ENCODE measurements around the gene DTNA.

Gene DTNA

GRCh38 chr18:34880403-34880802 is 170.3 kb downstream of the DTNA start:
- DNase-seq (ENCODE audit: low spot score) = no peak
- in situ Hi-C loops (cut with MboI; ENCODE audit: low sequenced_read_pairs, unreplicated experiment) = no loop called here
- no peak for TF ChIP-seq CTCF (IDR thresholded peaks at IDR 0.05; ENCODE audit: borderline replicate concordance, control extremely low read depth, extremely low read depth, insufficient read depth, missing control alignments)

- DNase-seq (ENCODE audit: low spot score) = no peak
- in situ Hi-C loops (cut with MboI; ENCODE audit: low sequenced_read_pairs, unreplicated experiment) = no loop called here
- TF ChIP-seq CTCF (IDR thresholded peaks at IDR 0.05; ENCODE audit: borderline replicate concordance, control extremely low read depth, extremely low read depth, insufficient read depth, missing control alignments) = no peak
Measured at GRCh38 chr18:34880882-34881834, 171.1 kb downstream of the DTNA start.

GRCh38 chr18:34884436-34884835 is 174.3 kb downstream of the DTNA start:
- TF ChIP-seq CTCF (IDR thresholded peaks at IDR 0.05; ENCODE audit: borderline replicate concordance, control extremely low read depth, extremely low read depth, insufficient read depth, missing control alignments) = no peak
- in situ Hi-C loops (cut with MboI; ENCODE audit: low sequenced_read_pairs, unreplicated experiment) = no loop called here
- no peak for DNase-seq (ENCODE audit: low spot score)

GRCh38 chr18:34886177-34886576 is 176.1 kb downstream of the DTNA start:
- in situ Hi-C loops (cut with MboI; ENCODE audit: low sequenced_read_pairs, unreplicated experiment) = no loop called here
- DNase-seq (ENCODE audit: low spot score) = no peak
- no peak for TF ChIP-seq CTCF (IDR thresholded peaks at IDR 0.05; ENCODE audit: borderline replicate concordance, control extremely low read depth, extremely low read depth, insufficient read depth, missing control alignments)

GRCh38 chr18:34887881-34888580 is 177.9 kb downstream of the DTNA start:
- no peak for DNase-seq (ENCODE audit: low spot score)
- TF ChIP-seq CTCF (IDR thresholded peaks at IDR 0.05; ENCODE audit: borderline replicate concordance, control extremely low read depth, extremely low read depth, insufficient read depth, missing control alignments) = no peak
- in situ Hi-C loops (cut with MboI; ENCODE audit: low sequenced_read_pairs, unreplicated experiment) = no loop called here

GRCh38 chr18:34890486-34891085 is 180.5 kb downstream of the DTNA start:
- no peak for DNase-seq (ENCODE audit: low spot score)
- in situ Hi-C loops (cut with MboI; ENCODE audit: low sequenced_read_pairs, unreplicated experiment) = no loop called here
- no peak for TF ChIP-seq CTCF (IDR thresholded peaks at IDR 0.05; ENCODE audit: borderline replicate concordance, control extremely low read depth, extremely low read depth, insufficient read depth, missing control alignments)

Measured in GM13976 (cell line).